ENCODE data around the gene GPHN. TPM values are rescaled to one million over a fixed set of nuclear protein-coding genes. Genes with fewer than 3 reads are reported as not detected.

Gene GPHN
- total and polyA plus RNA-seq, 10 of the 15 experiments (the other 5 are each of a cell fraction or from before 2014, with no cell fraction given), result 22.3 to 48.8 (median 33.1) TPM

GRCh38 chr14:66511849-66512248 is 3.9 kb downstream of the GPHN start (continued):
- TF ChIP-seq CEBPB (IDR thresholded peaks at IDR 0.05; ENCODE audit: borderline replicate concordance in 1 of 2, low read depth in 2 of 2, low read length in 2 of 2) (no peak), ZNF384 (IDR thresholded peaks at IDR 0.05; ENCODE audit: borderline replicate concordance, low read depth, low read length) (peak; percentile 81), NKRF (conservative IDR thresholded peaks at IDR 0.05) (no peak), STAT1 (conservative IDR thresholded peaks at IDR 0.05) (no peak), PKNOX1 (IDR thresholded peaks at IDR 0.05) (peak; percentile 15; the same call in 1 of the 2 replicates), IRF4 (IDR thresholded peaks at IDR 0.05; ENCODE audit: low read depth, low read length) (no peak), RAD51 (IDR thresholded peaks at IDR 0.05) (peak; percentile 85), ZBTB40 (IDR thresholded peaks at IDR 0.05; ENCODE audit: borderline replicate concordance) (peak; percentile 82), RAD21 (IDR thresholded peaks at IDR 0.05; ENCODE audit: insufficient read depth, low read depth, low read length) (no peak), SKIL (IDR thresholded peaks at IDR 0.05; ENCODE audit: low read depth, poor library complexity, severe bottlenecking) (peak; percentile 87), RBBP5 (conservative IDR thresholded peaks at IDR 0.05) (no peak), EP300 (IDR thresholded peaks at IDR 0.05; ENCODE audit: borderline replicate concordance in 1 of 2, control insufficient read depth in 1 of 2, low read depth in 2 of 2, low read length in 2 of 2) (peak in 1 of 2 experiments; percentile 53; a peak in 1 of 4 replicates), EED (IDR thresholded peaks at IDR 0.05; ENCODE audit: low read depth) (no peak)
